NCI-H1694 treated with DMSO at 0.1 percent for 48 hours (cell line): ENCODE measurements around the gene SPACA5B.
A peak's percentile ranks its signal among the peaks of the same experiment; 100 is the strongest.
"Not testable (repeated sequence)": the region's sequence is repeated elsewhere in the genome, so short reads cannot be mapped to it uniquely, and the experiment has no call there.

ENCODE experiments used
- DNase-seq: peaks from one replicate; lab custom pipeline; 2025; lab: John Stamatoyannopoulos, UW

The SPACA5B gene

DNA sequence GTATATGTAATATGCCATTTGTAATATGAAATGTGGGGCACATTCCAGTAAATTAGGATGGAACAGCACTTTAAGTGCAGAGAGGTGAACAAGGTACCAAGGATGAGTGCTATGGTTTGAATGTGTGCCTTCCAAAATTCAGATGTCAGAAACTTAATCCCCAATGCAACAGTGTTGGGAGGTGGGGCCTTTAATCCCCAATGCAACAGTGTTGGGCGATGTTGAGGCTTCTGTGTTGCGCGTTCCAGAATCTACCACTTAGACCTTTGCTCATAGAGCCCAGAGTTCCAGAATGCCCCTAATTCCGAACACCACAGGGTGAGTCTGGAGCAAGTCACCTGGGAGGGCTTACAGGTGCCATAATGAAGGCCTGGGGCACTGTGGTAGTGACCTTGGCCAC is at the start of gene SPACA5B:
Gene SPACA5B (plus strand): TSS at position 301 of the 400 bp plus-strand sequence. CDS start 62 bp downstream, at position 363.
- not testable (repeated sequence) for DNase-seq

DNA sequence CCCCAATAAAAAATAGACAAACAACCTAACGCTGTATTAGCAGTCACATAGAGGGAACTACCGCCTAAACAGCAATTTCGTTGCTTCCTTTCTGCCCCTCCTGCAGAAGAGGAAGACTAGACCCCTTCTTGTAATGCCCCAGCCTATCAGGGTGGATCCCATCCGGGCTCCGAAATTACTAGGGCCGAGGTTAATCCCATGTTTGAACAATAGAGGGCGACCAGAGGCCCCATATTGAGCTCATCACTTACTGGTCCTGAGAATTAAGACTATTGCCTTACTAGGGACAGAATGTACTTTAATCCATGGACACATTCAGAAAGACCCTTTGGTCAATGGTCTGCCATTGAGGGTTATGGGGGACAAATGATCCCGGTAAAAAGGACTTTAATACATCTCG is 47.2 kb upstream of the SPACA5B start:
- DNase-seq, result peak; percentile 3

DNA sequence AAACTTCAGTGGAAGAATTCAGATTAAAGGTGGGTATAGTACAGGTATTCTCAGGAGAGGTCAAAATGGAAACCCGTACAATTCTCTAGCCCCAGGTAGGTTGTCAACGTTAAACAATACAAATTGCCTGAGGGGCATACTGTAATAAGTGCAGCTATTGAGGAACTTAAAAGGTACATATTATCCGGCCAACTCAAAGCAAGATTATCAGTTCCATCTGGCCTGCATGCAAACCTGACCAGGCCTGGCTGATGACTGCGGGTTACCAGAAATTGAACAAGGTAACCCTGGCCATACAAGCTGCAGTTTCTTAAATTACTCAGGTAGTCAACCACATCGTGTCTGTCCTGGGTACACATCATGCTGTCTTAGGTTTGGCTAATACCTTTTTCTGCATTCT is 46.7 kb upstream of the SPACA5B start:
- no peak for DNase-seq

DNA sequence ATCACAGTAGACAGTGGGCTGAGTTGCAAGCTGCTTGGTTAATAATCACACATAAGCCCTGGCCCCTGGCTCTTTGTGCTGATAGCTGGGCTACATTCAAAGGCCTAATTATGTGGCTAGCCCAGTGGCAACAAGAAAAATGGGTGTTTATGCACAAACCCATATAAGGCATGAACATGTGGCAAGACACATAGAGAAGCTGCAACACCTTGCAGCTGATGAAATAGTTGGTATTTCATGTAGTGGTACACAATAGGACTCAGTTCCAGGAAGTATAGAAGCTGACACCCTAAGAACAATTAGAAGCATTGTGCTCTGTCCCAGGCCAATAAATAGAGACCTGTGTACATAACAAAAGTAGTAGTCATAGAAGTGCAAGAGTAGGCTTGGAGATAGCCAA is 44.3 kb upstream of the SPACA5B start:
- no peak for DNase-seq

DNA sequence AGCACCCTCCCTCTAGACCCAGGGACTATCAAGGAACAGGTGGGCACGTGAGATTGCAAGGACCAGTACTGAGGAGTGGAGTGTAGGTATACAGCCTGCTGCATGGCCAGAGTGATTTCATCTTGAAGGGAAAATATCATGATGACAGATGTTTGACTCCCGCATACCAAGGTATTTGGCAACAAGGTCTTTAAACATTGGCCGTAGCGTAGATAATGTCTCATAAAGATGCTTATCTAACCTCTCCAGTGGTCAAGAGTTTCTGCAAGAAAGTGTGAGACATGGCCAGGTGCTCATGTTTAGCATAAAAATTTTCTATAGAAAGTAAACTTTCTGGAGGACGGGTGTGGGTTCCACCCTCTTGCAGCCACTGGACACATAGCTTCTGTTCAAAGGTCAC is 40.3 kb upstream of the SPACA5B start:
- no peak for DNase-seq

DNA sequence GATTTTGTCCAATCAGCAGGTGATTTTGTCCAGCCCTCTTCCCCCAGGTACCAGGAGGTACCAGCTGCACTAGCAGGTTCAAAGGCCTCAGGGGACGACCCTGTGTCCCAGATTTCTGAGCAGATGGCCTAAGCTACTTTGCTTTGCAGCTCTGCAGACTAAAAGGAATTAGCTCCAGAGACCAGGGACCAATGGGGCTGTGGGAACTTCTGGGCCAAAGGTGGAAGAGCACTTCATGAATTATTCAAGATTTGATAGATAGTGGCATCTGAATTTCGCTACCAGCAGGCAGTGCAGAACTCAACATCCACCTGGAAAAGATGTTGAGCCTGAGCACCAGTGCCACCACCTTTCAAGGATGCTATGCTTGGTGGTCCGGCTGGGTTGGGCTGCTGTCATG is 37.9 kb upstream of the SPACA5B start:
- DNase-seq, result not testable (repeated sequence)

DNA sequence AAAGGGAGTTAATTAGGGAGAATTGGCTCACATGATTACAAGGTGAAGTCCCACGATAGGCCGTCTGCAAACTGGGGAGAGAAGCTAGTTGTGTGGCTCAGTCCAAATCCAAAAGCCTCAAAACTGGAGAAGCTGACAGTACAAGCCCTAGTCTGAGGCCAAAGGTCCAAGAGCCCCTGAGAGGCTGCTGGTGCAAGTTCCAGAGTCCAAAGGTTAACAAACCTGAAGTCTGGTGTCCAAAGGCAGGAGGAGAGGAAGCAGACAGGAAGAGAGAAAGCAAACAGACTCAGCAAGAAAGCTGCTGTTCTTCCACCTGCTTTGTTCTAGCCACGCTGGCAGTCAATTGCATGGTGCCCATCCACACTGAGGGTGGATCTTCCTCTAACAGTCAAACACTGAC is 29.0 kb upstream of the SPACA5B start:
- no peak for DNase-seq

DNA sequence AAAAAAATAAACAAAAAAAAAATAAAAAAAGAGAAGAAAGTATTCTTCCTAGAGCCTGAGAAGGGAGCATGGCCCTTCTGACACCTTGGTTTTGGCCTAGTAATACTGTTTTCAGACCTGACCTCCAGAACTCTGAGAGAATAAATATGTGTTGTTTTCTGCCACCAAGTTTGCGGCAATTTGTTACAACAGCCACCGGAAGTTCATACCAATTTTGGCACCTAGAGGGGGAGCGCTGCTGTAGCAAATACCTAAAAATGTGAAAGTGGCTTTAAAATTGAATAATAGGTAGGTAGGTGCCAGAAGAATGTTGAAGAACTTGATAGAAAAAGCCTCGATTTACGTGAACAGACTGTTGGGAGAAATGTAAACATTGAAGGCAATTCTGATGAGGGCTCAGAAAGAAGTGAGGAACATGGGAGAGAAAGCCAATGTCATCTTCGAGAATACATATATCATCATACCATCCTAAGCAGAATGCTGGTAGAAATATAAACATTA is 27.5 kb upstream of the SPACA5B start:
- no peak for DNase-seq

DNA sequence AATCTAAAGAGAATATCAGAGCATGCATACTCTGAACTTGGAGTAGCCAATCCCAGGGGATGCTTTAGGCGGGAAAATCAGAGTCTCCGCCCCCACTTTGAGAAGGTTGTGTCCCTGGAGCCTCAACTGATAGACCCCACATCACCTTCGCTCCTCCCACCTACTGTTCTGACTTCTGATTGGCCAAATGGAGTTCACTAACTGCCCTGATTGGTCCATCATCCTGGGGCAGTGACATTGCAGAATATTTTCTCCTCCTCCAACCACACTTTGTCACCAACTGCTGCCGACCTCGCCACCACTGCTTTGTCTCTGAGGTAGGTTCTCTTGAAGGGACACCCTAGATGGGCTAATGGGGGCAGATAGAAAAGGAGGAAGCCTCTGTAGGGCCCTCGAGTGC is 22.7 kb upstream of the SPACA5B start:
- DNase-seq, result no peak

DNA sequence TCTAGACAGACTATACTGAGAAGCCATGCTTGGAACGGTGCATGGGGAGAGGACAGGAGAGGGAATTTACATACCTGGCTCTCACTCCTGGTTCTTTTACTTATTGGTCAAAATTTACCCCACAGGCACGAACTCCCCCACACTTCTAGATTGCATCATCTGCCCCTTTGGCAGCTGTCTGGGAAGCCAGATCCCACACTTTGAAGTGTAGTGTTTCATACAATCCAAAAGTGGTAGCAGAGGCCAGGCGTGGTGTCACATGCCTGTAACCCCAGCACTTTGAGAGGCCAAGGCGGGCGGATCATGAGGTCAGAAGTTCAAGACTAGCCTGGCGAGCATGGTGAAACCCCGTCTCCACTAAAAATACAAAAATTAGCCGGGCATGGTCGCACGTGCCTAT is 5.1 kb upstream of the SPACA5B start:
- not testable (repeated sequence) for DNase-seq

DNA sequence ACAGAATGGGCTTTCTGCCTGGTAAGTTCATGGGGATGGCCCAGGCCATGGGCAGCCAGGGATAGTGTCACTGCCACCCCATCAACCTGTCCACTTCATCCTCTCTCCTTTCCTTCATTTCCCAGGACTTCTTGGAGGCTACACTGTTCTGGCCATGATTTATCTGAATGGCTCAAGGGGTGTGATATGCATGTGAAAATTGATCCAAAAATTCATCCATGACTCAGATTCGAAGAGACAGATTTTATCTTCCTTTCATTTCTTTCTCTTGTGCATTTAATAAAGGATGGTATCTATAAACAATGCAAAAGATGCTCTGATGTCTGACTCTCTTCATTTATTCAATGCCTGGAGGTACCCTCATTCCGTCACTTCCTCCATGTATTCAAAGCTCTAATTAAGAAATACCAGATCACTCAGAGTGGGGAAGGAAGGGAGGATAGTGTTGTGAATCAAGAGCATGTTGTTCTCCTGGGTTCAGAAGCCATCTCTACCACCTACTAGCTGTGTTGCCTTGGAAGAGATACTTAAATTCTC is 1.9 kb downstream of the SPACA5B start:
- not testable (repeated sequence) for DNase-seq

DNA sequence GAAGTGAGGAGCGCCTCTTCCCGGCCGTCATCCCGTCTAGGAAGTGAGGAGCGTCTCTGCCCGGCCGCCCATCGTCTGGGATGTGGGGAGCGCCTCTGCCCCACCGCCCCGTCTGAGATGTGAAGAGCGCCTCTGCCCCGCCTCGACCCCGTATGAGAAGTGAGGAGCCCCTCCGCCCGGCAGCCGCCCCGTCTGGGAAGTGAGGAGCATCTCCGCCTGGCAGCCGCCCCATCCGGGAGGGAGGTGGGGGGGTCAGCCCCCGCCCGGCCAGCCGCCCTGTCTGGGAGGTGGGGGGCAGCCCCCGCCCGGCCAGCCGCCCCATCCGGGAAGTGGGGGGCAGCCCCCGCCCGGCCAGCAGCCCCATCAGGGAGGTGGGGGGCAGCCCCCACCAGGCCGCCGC is 8.7 kb downstream of the SPACA5B start:
- DNase-seq, result not testable (repeated sequence)

DNA sequence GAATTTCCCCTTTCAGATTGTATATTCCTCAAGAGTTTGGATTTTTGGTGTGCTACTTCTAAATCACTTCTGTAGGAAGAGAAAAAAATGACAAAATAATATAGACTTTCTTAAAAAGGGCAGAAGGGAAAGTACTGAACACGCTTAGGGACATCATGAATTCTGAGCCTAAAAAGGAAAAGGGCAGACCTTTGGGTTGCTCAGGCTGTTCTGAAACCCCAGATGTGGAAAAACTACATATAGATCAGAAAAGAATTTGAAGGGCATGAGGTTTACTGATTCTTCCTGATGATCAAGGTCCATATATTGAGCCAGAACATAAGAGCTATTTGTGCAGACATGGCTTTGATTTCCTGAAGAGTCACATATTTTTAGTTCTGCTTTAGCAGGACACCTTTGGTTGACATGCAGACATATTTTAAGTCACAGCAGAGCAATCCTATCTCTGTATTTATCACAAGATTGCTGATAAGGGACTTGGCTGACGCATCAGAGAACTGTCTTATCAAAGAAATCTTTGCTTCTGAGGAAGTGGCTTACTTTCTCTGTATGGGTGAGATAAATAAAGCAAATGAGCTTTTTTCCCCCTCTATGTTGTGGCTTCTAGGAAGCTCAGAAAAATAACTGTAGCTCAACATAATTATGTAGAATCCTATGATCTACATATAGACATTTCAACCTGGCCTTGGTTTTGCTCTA is 11.5 kb downstream of the SPACA5B start:
- DNase-seq, result not testable (repeated sequence)

DNA sequence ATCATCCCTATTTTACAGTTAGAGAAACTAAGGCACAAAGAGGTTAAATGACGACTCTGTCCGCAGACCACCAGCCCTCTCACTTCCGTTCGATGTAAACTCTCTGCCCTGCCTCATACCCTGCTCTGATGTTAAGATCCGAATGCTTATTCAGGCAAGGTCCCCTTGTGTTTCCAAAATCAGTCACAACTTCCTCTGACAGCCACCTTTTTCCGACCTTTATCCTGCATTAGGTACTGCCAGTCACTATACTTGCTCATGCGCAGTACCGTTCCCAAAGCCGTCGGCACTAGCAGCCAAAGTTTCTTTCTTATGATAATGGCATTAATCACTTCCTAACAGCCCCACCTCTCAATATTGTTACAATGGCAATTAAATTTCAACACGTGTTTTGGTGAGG is 12.3 kb downstream of the SPACA5B start:
- DNase-seq, result not testable (repeated sequence)

DNA sequence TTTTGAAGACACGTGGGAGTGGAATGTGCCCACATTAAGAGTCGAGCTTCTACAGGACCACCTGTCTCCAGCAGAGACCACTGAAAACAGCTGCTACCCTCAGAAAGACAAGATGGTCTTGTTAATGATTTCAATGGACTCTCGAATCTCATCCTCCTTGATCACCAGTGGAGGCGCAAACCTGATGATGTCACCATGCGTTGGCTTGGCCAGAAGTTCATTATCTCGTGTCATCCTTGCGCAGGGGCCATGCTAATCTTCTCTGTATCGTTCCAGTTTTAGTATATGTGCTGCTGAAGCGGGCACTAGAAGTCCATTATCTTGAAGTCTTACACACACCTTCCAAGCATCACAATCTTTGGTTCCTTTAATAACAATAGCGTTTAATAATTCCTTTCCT is 23.3 kb downstream of the SPACA5B start:
- DNase-seq, result no peak

DNA sequence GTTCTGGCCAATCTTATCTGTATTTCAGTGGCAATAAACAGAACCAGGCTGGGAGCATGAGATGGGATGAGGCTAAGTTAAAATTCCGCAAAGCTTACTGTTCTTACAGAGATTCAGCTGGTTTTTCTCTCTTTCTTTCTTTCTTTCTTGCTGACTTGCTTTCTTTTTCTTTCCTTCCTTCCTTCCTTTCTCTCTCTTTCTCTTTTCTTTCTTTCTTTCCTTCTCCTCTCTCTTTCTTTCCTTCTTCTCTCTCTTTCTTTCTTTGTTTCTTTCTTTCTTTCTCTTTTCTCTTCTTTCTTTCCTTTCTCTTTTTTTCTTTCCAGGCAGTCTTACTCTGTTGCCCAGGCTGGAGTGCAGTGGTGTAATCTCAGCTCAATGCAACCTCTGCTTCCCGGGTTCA is 24.4 kb downstream of the SPACA5B start:
- no peak for DNase-seq

DNA sequence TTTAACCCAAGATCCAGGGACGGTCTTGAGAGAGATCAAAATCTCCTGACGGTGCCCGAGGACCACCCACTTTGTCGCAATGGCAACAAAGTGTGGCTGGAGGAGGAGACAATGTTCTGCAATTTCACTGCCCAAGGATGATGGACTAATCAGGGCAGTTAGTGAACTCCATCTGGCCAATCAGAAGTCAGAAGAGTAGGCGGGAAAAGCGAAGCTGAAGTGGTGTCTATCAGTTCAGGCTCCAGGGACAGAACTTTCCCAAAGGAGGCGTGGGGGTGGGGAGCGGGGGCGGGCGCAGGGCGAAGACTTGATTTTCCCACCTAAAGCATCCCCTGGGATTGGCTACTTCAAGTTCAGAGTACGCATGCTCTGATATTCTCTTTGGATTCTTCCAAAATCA is 25.6 kb downstream of the SPACA5B start:
- no peak for DNase-seq

DNA sequence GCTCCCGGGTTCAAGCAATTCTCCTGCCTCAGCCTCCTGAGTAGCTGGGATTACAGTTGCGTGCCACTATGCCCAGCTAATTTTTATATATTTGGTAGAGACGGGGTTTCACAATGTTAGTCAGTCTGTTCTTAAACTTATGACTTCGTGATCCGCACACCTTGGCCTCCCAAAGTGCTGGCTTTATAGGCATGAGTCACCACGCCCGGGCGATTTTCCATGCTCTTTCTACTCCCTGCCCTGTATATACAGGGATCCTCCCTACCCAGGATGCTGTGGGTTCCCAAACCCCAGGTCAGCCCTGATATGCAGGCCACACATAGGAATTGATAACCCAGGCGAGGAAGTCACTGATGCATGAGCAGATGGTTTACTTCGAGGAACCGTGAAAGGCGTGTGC is 34.8 kb downstream of the SPACA5B start:
- no peak for DNase-seq

DNA sequence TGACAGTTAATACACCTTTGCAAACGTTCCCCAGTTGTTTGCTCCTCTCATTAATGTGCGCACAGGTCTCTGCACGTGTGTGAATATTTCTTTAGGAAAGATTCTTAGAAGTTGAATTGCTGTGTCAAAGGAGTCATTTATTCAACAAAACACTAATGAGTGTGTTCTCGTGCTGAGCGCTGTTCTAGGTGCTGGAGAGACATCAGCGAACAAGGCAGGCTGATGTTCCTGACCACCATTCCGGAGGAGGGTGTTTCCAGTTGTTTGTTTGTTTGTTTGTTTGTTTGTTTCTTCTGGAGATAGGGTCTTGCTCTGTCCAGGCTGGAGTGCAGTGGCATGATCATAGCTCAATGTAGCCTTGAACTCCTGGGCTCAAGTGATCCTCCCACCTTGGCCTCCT is 35.9 kb downstream of the SPACA5B start:
- not testable (repeated sequence) for DNase-seq

DNA sequence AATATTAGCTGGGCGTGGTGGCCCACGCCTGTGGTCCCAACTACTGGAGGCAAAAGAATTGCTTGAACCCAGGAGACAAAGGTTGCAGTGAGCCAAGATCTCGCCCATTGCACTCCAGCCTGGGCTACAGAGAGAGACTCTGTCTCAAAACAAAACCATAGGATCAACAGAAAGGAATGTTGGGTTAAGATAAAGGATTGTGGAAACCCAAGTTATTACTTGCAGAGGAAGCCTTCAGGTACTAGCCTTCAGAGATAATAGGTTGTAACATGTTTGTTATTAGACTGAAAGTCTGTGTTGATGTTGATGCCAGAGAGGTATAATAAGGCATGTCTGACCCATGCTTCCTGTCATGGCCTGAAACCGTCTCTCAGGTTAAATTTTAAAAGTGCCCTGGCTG is 49.3 kb downstream of the SPACA5B start:
- no peak for DNase-seq

DNA sequence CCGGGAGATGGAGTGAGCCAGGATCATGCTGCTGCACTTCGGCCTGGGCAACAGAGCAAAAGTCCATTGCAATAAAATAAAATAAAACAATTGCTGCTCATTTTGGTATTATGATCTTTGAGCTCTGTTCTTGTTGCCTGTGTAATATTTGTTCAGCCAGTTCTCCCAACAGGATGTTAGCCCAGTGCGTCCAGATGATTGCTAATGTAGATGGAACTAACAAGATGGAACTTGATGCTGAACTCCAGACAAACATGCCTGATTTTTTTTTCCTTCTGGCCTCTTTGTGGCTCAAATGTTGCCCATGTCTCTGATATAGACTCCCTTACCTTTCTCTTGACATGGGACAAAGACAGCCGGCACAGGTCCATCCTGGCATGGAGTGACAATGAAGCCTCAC is 50.4 kb downstream of the SPACA5B start:
- DNase-seq, result no peak

DNA sequence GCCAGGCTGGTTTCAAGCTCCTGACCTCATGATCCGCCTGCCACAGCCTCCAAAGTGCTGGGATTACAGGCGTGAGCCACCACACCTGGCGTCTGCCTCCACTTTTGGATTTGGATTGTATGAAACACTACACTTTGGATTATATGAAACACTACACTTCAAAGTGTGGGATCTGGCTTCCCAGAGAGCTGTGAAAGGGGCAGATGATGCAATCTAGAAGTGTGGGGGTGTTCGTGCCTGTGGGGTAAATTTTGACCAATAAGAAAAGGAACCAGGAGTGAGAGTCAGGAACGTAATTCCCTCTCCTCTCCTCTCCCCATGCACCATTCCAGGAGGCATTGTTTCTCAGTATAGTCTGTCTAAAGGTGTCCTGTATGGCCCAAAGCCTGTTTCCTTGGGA is 51.5 kb downstream of the SPACA5B start:
- DNase-seq, result not testable (repeated sequence)
